GM12878 (cell line): ENCODE measurements around the gene TBKBP1.

ENCODE experiments used
- BCL3 ChIP-seq: IDR thresholded peaks from 2 replicates; pipeline ENCODE4 v1.6.1; 2011; ENCODE audit warnings: borderline replicate concordance, low read depth, mild to moderate bottlenecking, moderate library complexity, low read length; ENCODE audit not compliant: insufficient read depth, poor library complexity, severe bottlenecking
- EP300 ChIP-seq, 2 experiments: fragments of 150-350 bp in 1 of 2; IDR thresholded peaks; 2 replicates each; pipeline ENCODE4 v1.6.1; 2011 to 2012; ENCODE audit warnings: low read depth in 2 of 2, low read length in 2 of 2, borderline replicate concordance in 1 of 2, improper control_type of control experiment in 1 of 2, inconsistent platforms in 1 of 2; ENCODE audit not compliant: control insufficient read depth in 1 of 2
- GABPA ChIP-seq: IDR thresholded peaks from 2 replicates; pipeline ENCODE4 v1.6.1; 2014; ENCODE audit warnings: antibody characterized with exemption, low read depth, mild to moderate bottlenecking, inconsistent platforms
- JUND ChIP-seq: IDR thresholded peaks from 2 replicates; pipeline ENCODE4 v1.6.1; 2012; ENCODE audit warnings: low read depth, mild to moderate bottlenecking, low read length, improper control_type of control experiment, moderate library complexity
- POLR2A ChIP-seq: IDR thresholded peaks from 2 replicates; pipeline ENCODE4 v1.6.1; 2011; ENCODE audit warnings: low read depth, mild to moderate bottlenecking, low read length
- TCF3 ChIP-seq: IDR thresholded peaks from 2 replicates; pipeline ENCODE4 v1.6.1; 2012; ENCODE audit warnings: low read depth, mild to moderate bottlenecking, low read length, borderline replicate concordance; ENCODE audit not compliant: insufficient read depth

- TF ChIP-seq EP300 (IDR thresholded peaks at IDR 0.05; ENCODE audit: borderline replicate concordance in 1 of 2, control insufficient read depth in 1 of 2, low read depth in 2 of 2, low read length in 2 of 2) (no peak), JUND (no peak), GABPA (no peak), POLR2A (no peak), BCL3 (no peak), TCF3 (no peak)
These were observed 14.4 kb downstream of the TBKBP1 start for GRCh38 chr17:47708312-47708863.
